ENCODE results near the gene IRF7. TPM values are rescaled to one million over a fixed set of nuclear protein-coding genes. Genes with fewer than 3 reads are reported as not detected.

The IRF7 gene
- total RNA-seq, 4 donors from 2014 or later, result 40.4 to 122 (median 49.9) TPM

DNA sequence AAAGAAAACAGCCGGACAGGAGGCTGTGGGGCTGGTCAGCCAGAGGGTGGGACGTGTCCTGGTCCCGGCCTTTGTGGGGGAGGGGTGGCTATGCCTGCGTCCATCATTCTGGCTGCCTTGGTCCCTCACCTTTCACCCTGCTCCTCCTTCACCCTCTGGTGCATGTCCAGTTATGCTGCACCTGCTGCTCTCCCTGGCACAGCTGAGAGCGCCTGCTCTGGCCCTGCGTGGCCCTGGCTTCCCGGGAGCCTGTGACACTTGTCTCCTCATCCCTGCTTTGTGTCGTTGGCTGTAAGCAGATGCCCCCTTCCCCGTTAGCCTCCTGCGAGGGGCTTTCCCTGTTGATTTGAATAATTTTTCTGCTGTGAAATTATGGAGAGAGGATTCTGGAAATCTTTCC is 22.8 kb downstream of the IRF7 start:
- intact Hi-C loops (cut with DNase I; ENCODE audit: low total_unique reads), result no loop called here
- no peak for DNase-seq
- H3K4me1 ChIP-seq, result no peaks in the 10 kb centered on the region
- H3K36me3 ChIP-seq, result peaks cover 0 to 78% (median 36%) of the 10 kb centered on the region in 4 donors
- H3K27ac ChIP-seq, result no peak overlapping the region
- in situ Hi-C loops (cut with MboI; ENCODE audit: low pct_ligation_motif_present in 1 of 4, low pct_unique_long_range_greater_than_20kb in 1 of 4, low sequenced_read_pairs in 3 of 4), result no loop called here
- H3K27me3 ChIP-seq, result no peaks in the 10 kb centered on the region
- WGBS, 2 donors (ENCODE audit: low coverage in 1 of 2), result 87% methylated on average over 10 of the region's 10 CpGs; no CpG with 5 or more reads in 1 of the 2 donors
- H3K9me3 ChIP-seq, result no peaks in the 10 kb centered on the region
- no peak overlapping the region for H3K4me3 ChIP-seq
- TF ChIP-seq POLR2A (IDR thresholded peaks at IDR 0.05) (no peak), EP300 (IDR thresholded peaks at IDR 0.05; ENCODE audit: low read depth) (no peak)

DNA sequence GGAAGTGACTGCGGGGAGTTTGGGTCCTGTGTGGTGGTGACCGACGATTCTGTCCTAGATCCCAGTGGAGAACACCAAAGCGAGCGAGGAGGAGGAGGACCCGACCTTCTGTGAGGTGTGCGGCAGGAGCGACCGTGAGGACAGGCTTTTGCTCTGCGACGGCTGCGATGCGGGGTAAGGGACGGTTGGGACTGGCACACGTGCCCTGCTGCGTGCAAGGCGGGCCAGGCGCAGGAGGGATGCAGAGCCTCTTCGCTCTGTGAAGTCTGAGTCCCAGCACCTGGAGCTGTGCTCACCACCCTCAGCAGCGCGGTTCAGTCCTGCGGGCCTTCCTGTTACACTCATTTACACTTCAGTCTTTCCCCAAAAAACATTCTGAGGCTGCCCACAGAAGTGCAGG is 23.2 kb downstream of the IRF7 start:
- intact Hi-C loops (cut with DNase I; ENCODE audit: low total_unique reads) (no loop called here), in situ Hi-C loops (cut with MboI; ENCODE audit: low pct_ligation_motif_present in 1 of 4, low pct_unique_long_range_greater_than_20kb in 1 of 4, low sequenced_read_pairs in 3 of 4) (no loop called here)
- TF ChIP-seq POLR2A (IDR thresholded peaks at IDR 0.05), result no peak
- no peak for TF ChIP-seq EP300 (IDR thresholded peaks at IDR 0.05; ENCODE audit: low read depth)
- TF ChIP-seq POLR2AphosphoS5 (IDR thresholded peaks at IDR 0.05), result no peak
- TF ChIP-seq, protein P1, sequence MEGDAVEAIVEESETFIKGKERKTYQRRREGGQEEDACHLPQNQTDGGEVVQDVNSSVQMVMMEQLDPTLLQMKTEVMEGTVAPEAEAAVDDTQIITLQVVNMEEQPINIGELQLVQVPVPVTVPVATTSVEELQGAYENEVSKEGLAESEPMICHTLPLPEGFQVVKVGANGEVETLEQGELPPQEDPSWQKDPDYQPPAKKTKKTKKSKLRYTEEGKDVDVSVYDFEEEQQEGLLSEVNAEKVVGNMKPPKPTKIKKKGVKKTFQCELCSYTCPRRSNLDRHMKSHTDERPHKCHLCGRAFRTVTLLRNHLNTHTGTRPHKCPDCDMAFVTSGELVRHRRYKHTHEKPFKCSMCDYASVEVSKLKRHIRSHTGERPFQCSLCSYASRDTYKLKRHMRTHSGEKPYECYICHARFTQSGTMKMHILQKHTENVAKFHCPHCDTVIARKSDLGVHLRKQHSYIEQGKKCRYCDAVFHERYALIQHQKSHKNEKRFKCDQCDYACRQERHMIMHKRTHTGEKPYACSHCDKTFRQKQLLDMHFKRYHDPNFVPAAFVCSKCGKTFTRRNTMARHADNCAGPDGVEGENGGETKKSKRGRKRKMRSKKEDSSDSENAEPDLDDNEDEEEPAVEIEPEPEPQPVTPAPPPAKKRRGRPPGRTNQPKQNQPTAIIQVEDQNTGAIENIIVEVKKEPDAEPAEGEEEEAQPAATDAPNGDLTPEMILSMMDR (IDR thresholded peaks at IDR 0.05), result no peak
- Histone ChIP-seq H3K36me3 (peaks cover 0 to 76% (median 36%) of the 10 kb centered on the region in 4 donors), H3K9me3 (no peaks in the 10 kb centered on the region), H3K4me1 (no peaks in the 10 kb centered on the region), H3K4me3 (no peak overlapping the region), H3K27me3 (no peaks in the 10 kb centered on the region), H3K27ac (no peak overlapping the region)
- DNase-seq, result no peak
- 94% methylated on average over 22 of the region's 22 CpGs; no CpG with 5 or more reads in 1 of the 2 donors for WGBS, 2 donors (ENCODE audit: low coverage in 1 of 2)

DNA sequence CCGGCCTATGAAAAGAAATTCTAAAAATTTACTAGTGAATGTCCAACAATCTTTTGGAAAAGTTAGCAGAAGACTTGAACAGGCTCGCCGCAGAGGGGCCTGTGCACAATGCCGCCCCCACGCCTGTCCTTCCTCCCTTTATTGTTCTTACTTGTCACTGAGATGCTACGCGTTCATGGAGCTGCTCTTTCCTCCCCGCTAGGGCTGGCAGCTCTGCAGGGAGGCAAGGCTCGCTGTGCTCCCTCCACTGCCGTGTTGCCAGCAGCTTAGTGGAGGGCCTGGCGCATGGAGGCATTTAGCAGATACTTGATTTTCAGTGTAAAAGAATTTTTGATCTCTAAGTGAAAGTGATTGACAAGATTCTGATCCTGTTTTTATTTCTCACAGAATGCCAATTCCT is 24.8 kb downstream of the IRF7 start:
- in situ Hi-C loops (cut with MboI; ENCODE audit: low pct_ligation_motif_present in 1 of 4, low pct_unique_long_range_greater_than_20kb in 1 of 4, low sequenced_read_pairs in 3 of 4), result no loop called here
- Histone ChIP-seq H3K27ac (no peak overlapping the region), H3K36me3 (peaks cover 0 to 67% (median 35%) of the 10 kb centered on the region in 4 donors), H3K4me1 (no peaks in the 10 kb centered on the region), H3K9me3 (no peaks in the 10 kb centered on the region), H3K4me3 (no peak overlapping the region), H3K27me3 (no peaks in the 10 kb centered on the region)
- intact Hi-C loops (cut with DNase I; ENCODE audit: low total_unique reads), result no loop called here
- WGBS, 2 donors (ENCODE audit: low coverage in 1 of 2), result 90 to 95% methylated on average over 4 to 11 of the region's 11 CpGs
- no peak for DNase-seq
- TF ChIP-seq POLR2AphosphoS5 (IDR thresholded peaks at IDR 0.05), result no peak

DNA sequence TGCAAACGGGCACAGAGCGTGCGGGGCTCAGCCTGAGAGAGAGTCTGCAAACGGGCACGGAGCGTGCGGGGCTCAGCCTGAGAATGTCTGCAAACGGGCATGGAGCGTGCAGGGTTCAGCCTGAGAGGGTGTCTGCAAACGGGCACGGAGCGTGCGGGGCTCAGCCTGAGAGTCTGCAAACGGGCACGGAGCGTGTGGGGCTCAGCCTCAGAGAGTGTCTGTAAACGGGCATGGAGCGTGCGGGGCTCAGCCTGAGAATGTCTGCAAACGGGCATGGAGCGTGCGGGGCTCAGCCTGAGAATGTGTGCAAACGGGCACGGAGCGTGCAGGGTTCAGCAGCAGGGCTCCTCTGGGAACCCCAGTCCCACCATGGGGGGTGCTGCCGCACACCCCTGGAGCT is 26.0 kb downstream of the IRF7 start:
- Histone ChIP-seq H3K36me3 (peaks cover 0 to 64% (median 30%) of the 10 kb centered on the region in 4 donors), H3K9me3 (no peaks in the 10 kb centered on the region), H3K27me3 (no peaks in the 10 kb centered on the region), H3K4me1 (no peaks in the 10 kb centered on the region), H3K27ac (no peak overlapping the region), H3K4me3 (no peak overlapping the region)
- in situ Hi-C loops (cut with MboI; ENCODE audit: low pct_ligation_motif_present in 1 of 4, low pct_unique_long_range_greater_than_20kb in 1 of 4, low sequenced_read_pairs in 3 of 4), result no loop called here
- 92 to 94% methylated on average over 8 to 26 of the region's 26 CpGs for WGBS, 2 donors (ENCODE audit: low coverage in 1 of 2)
- intact Hi-C loops (cut with DNase I; ENCODE audit: low total_unique reads), result no loop called here
- DNase-seq, result no peak
- no peak for TF ChIP-seq POLR2AphosphoS5 (IDR thresholded peaks at IDR 0.05)
- no peak for TF ChIP-seq EP300 (IDR thresholded peaks at IDR 0.05; ENCODE audit: low read depth)
- TF ChIP-seq, protein P1 (IDR thresholded peaks at IDR 0.05), result no peak
- TF ChIP-seq POLR2A (IDR thresholded peaks at IDR 0.05), result no peak

DNA sequence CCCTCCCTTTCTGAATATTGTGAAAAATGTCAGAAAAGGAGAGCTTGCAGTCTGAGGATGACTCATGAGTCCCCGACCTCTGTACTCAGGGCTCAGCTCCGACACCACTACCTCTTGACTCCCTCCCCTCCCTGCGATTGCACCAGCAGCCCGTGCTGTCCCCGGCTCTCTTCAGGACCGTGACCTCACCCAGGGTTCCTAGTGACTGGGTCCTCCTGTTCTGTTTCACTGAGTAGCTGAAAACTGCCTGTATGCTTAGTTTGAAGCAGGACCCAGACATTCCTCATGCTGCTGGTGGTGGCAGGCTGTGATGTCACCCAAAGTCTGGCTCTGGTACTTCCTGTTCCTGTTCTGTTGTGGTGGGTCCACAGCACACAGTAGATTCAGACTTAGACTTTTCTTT is 27.8 kb downstream of the IRF7 start:
- in situ Hi-C loops (cut with MboI; ENCODE audit: low pct_ligation_motif_present in 1 of 4, low pct_unique_long_range_greater_than_20kb in 1 of 4, low sequenced_read_pairs in 3 of 4), result no loop called here
- H3K4me3 ChIP-seq, result no peak overlapping the region
- no peaks in the 10 kb centered on the region for H3K27me3 ChIP-seq
- peak overlapping the region in 2 of 4 donors; percentile 3 to 23 for H3K27ac ChIP-seq
- 53 to 59% methylated on average over 2 to 6 of the region's 6 CpGs for WGBS, 2 donors (ENCODE audit: low coverage in 1 of 2)
- intact Hi-C loops (cut with DNase I; ENCODE audit: low total_unique reads), result no loop called here
- no peaks in the 10 kb centered on the region for H3K4me1 ChIP-seq
- peaks cover 0 to 56% (median 26%) of the 10 kb centered on the region in 4 donors for H3K36me3 ChIP-seq
- no peak for DNase-seq
- TF ChIP-seq POLR2A (IDR thresholded peaks at IDR 0.05), result no peak
- no peak for TF ChIP-seq POLR2AphosphoS5 (IDR thresholded peaks at IDR 0.05)
- TF ChIP-seq, protein P1 (IDR thresholded peaks at IDR 0.05), result no peak
- TF ChIP-seq EP300 (IDR thresholded peaks at IDR 0.05; ENCODE audit: low read depth), result no peak
- H3K9me3 ChIP-seq, result no peaks in the 10 kb centered on the region

Data from transverse colon (tissue), 4 donors.